Choroid plexus epithelial cell (primary cell): Measurements from ENCODE around the gene PDE4B.

Experiments used
- DNase-seq: peaks from one replicate; pipeline ENCODE4 v3.0.0-alpha.2; 2010; ENCODE audit warnings: low read depth
- H3K4me3 ChIP-seq: 2 replicates; pipeline ENCODE4 v1.5.1; 2011; ENCODE audit warnings: low read depth, mild to moderate bottlenecking, control low read depth, low read length, moderate library complexity
- TF ChIP-seq, protein P1 (sequence below): conservative IDR thresholded peaks from 2 replicates; pipeline ENCODE4 v1.5.1; 2011; ENCODE audit warnings: low read depth, mild to moderate bottlenecking, control low read depth, inconsistent platforms, low read length, moderate library complexity

The PDE4B gene

DNA sequence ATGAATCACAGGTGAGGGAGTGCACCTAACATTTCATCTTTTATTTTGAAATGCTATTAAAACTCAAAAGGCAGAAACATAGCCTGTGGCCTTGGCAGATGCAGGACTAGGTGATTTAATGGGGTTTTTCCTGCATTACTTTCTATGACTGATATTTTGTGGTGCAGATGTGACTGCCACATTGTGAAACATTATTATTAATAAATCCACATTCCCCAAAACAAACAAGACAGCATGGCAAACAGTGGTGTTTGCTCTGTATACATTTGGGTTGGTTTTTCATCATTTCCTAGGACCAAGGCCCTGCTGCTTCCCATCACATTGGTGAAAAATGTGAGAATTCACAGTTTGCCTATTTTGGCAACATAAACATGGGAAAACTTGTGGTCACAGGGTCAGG, 493.6 kb downstream of the PDE4B start:
- no peak for DNase-seq
- TF ChIP-seq, protein P1, sequence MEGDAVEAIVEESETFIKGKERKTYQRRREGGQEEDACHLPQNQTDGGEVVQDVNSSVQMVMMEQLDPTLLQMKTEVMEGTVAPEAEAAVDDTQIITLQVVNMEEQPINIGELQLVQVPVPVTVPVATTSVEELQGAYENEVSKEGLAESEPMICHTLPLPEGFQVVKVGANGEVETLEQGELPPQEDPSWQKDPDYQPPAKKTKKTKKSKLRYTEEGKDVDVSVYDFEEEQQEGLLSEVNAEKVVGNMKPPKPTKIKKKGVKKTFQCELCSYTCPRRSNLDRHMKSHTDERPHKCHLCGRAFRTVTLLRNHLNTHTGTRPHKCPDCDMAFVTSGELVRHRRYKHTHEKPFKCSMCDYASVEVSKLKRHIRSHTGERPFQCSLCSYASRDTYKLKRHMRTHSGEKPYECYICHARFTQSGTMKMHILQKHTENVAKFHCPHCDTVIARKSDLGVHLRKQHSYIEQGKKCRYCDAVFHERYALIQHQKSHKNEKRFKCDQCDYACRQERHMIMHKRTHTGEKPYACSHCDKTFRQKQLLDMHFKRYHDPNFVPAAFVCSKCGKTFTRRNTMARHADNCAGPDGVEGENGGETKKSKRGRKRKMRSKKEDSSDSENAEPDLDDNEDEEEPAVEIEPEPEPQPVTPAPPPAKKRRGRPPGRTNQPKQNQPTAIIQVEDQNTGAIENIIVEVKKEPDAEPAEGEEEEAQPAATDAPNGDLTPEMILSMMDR = no peak

DNA sequence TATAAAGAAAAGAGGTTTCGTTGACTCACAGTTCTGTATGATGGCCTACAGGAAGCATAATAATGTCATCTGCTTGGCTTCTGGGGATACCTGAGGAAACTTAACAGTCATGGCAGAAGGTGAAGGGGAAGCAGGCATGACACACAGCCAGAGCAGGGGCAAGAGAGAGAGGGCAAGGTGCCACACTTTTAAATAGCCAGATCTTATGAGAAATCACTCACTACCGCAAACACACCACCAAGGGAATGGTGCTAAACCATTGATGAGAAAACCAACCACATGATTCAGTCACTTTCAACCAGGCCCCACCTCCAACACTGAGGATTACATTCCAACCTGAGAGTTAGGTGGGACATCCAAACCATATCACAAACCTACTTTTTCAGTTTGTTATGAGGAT, 495.4 kb downstream of the PDE4B start:
- no peak overlapping the region for H3K4me3 ChIP-seq
- TF ChIP-seq, protein P1 = no peak
- DNase-seq = no peak

More for the DNA sequence above, 493.6 kb downstream of the PDE4B start:
- no peak overlapping the region for H3K4me3 ChIP-seq

DNA sequence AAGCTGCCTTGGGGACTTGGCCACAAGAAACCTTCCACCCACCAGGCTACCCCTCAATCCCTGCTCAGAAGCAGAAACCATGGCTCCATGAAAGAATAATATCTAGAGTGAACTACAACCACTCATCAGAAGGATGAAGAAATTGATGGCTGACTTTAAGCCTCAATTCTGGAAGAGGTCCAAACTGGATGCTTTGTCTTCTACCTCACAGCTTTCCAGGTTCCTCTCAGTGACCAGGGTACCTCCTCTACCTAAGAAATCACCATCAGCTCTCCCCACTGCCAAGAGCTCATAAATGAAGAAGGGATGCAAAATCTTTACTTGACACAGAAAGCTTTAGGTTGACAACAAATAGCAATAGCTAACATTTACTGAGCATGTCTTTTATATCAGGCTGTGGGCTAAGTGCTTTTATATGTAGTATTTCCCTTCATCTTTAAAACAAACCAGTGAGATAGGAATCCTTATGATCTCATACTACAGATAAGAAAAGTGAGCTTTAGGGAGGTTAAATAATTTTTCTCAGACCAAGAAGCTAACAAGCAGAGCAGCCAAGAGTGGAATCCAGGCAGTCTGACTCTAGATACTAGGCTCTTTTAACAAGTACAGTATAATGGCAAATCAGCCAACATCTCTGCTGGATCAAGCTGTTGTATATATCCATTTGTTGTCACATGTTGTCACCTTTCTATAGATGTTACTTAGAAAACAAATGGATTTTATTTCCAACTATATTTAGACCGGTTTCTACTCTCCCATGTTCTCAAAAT, 498.3 kb downstream of the PDE4B start:
- peak; percentile 39 for DNase-seq
- TF ChIP-seq, protein P1 = no peak
- no peak overlapping the region for H3K4me3 ChIP-seq

DNA sequence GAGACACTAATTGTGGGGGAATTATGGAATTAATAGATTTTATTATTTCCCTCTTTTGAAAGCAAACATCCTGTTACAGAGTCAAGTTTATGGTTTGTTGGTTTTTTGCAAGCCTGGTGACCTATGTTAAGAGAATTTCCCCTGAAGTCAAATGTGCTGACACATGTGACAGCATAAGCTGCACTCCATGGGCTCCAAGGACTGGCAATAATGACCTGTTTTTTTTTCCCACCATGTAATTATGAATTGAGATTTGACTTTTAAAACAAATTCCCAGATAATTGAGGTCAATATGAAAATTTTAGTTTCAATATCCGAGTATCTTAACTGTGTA, 498.8 kb downstream of the PDE4B start:
- TF ChIP-seq, protein P1 = no peak
- no peak for DNase-seq
- H3K4me3 ChIP-seq = no peak overlapping the region

DNA sequence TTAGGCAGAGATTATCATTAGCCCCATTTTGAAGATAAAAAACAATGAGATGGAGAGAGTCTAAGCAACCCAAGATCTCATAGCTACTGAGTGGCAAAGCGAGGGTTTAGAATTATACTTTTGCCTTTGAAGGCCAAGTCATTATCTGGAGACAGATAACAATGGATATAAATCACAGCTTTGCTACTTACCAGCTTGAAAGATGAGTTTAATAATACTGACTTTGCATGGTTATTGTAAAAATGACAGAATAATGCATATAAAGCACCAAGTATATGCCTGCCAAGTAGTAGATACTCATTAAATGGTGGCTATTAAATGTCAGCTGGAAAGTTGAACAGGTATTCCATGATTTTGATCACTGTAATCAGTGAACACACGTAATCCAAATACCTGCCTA, 499.6 kb downstream of the PDE4B start:
- H3K4me3 ChIP-seq = no peak overlapping the region
- TF ChIP-seq, protein P1 = no peak
- DNase-seq = no peak

DNA sequence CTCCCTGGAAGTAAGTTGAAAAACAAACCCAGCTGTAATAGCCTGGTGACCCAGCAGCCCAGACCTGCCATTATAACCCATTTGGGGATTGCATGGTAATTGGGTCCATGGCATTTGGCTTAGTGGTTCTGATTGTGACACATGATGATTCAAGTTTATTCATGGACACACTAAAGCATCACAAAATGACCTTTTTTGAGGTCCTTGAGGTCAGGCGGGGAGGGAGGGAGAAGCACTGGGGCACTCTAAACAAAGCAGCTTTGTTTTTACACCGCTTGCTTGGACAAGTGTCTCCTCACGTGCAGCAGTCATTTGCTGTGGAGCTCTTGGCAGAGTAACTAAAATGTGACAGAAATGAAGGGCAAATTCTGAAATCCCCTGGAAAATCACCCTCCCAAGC, 500.2 kb downstream of the PDE4B start:
- TF ChIP-seq, protein P1 = no peak
- no peak overlapping the region for H3K4me3 ChIP-seq
- DNase-seq = no peak

DNA sequence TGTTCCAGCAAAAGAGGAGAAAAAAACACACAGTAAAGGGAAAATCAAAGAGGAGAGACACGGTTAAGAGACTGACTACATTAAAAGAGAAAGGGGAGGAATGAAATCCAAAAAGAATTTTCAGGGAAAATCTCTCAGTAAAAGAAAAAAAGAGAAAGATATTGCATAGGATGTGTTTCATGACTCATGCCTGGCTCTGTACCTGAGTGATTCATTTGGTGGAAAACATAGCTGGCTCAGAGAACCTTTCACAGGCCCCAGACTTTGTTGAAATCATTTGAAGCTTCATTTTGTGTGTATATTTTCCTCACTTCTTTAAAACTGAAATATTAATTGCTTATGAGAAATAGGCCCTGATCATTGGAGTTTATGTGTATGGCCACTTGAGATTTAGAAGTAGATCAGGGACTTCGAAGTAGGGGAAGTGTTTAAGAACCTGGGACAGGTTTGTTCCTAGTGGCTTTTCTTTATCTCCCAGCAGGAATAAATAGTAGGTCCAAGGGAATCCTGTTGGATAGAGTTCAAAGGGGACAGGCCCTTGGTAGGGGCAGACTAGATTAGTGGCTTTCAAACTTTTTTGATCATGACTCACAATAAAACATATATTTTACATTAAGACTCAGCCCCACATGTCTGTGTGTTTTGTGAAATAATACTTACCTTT, 502.1 kb downstream of the PDE4B start:
- TF ChIP-seq, protein P1 = no peak
- no peak overlapping the region for H3K4me3 ChIP-seq
- DNase-seq = peak; percentile 78
